GM19193 (cell line): ENCODE measurements around the gene CERS2.

ENCODE experiments used
- POLR2A ChIP-seq: IDR thresholded peaks from 4 replicates; pipeline ENCODE4 v1.6.1; 2011; ENCODE audit not compliant: insufficient read depth, insufficient read length; ENCODE audit errors: extremely low read depth

Gene CERS2

DNA sequence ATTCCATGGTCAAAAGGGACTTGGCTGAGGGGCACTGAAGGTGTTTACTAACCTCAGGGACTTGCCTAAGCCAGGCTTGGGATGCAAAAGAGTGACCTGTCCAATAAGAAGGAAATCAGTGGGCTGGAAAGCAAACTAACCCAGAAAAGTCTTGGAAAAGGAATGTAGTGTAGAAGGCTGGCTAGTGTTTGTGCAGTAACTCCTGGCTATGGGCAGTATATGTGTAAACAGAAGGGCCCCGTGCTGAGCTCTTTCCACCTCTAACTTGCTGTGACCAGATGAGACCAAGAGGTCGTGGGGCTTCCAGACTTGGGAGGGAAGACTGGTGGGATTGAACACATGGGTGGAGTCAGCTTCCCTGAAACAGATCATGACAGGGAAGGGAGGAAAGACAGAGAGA lies 28.0 kb upstream of the CERS2 start:
- no peak for TF ChIP-seq POLR2A

GRCh38 chr1:151002051-151002450 lies 27.4 kb upstream of the CERS2 start:
- no peak for TF ChIP-seq POLR2A

DNA sequence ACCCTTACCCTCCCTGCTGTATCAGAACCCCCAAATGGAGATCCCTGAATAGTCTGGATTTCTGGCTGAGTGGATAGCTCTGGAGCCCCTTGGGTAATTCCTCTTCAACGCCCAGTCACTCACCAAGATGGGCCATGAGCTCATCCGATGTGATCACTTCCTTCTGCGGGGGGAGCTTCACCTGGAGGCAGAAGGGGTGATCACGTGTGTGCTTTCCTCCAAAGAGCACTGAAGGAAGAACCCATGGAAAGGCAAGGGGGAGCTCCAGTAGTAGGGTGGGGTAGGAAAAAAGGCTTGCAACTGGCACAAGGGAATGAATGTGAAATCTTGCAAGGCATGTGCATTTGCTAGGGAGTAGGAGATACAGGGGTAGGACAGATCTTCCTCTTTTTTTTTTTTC lies 27.0 kb upstream of the CERS2 start:
- TF ChIP-seq POLR2A: no peak

DNA sequence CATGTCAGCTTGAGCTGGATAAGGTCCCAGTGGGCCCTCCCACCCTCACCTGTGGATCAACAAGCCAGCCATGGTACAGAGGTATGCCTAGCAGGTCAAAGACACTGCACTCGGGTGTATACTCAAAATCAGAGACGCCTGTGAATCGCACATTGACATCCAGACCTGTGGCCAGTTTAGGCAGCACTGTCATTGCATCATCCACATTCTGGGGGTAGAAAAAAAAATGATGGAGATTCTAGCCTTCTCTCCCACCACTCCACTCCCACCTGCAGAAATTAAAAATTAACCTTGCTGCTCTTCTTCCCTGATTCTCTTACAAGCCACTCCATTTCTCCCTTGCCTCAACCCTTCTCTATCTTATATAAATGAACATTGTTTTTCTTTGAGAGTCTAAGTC lies 25.8 kb upstream of the CERS2 start:
- TF ChIP-seq POLR2A: no peak

- TF ChIP-seq POLR2A: no peak
Observed at GRCh38 chr1:150999926-151000325, 25.3 kb upstream of the CERS2 start.

- no peak for TF ChIP-seq POLR2A
Observed at GRCh38 chr1:150999051-150999674, 24.5 kb upstream of the CERS2 start.

DNA sequence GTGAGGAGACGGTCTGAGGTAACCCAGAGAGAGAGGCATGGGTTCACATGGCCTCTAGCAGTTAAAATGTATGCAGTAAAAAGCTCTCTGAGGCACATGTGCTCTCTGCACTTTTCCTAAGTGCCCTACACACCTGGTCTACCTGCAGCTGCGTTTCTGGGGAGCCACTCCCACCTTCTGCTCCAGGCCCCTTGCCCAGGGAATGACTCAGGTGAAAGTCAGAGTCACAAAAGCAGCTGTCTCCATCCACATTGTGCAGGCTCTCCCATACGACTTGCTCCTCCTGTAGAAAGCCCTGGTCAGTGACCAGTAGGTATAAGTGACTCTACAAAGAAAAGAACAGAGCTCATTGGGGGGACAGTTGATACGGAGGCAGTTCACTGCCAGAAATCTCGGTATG lies 23.3 kb upstream of the CERS2 start:
- TF ChIP-seq POLR2A: no peak

GRCh38 chr1:150997126-150997872 lies 22.7 kb upstream of the CERS2 start:
- no peak for TF ChIP-seq POLR2A

- TF ChIP-seq POLR2A: no peak
Observed at GRCh38 chr1:150995896-150996295, 21.3 kb upstream of the CERS2 start.

GRCh38 chr1:150995460-150995859 lies 20.8 kb upstream of the CERS2 start:
- TF ChIP-seq POLR2A: no peak

DNA sequence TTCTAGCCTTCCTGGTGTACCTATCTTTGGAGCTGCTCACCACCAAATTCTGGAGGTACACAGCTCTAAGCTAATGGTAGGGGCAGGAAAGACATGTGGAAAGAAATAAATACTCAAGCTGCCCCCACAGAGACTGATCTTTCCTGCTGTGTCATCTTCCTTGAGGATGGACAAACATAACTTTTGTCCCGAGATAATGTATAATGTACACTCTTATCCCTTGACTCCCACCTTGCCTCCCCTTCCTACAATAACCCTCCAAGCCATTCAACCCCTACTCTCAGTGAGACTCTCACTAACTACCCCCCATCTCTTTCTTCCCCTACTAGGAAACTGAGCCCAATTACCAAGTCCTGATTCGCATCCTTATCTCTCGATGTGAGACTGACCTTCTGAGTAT lies 19.6 kb upstream of the CERS2 start:
- TF ChIP-seq POLR2A: no peak

- no peak for TF ChIP-seq POLR2A
Observed at GRCh38 chr1:150992626-150993025, 18.0 kb upstream of the CERS2 start.

- TF ChIP-seq POLR2A: no peak
Observed at GRCh38 chr1:150987924-150988323, 13.3 kb upstream of the CERS2 start.

DNA sequence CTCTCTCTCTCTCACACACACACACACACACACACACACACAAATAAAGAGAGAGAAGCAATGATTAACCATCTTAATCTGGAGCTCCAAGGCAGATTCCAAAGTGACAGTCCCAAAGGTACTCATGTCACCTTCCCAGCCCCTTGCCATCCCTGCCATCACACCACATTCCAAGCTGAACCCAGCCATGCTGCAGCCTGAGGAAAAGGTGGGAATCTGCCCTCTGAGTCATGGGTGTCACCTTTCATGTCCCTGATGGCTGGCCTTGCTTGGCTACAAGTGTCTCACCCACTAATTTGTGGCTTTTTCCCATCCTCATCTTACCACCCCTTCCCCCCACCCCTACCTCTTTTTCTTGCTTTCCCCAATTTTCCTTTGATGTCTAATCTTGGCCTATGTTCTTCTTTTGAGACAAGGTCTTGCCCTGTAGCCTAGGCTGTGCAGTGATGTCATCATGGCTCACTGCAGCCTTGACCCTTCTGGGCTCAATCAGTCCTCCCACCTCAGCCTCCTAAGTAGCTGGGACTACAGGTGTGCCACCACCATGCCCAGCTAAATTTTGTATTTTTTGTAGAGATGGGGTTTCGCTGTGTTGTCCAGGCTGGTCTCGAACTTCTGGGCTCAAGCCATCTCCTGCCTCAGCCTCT lies 10.7 kb upstream of the CERS2 start:
- TF ChIP-seq POLR2A: no peak

GRCh38 chr1:150981805-150982712 lies 7.4 kb upstream of the CERS2 start, which contains the start of gene ANXA9:
ANXA9 (plus strand) TSS chr1:150982292; CDS start chr1:150983106, 814 bp downstream.
- no peak for TF ChIP-seq POLR2A
